H1 (cell line): ENCODE measurements around the gene PRR19. TPM values are rescaled to one million over a fixed set of nuclear protein-coding genes. Genes with fewer than 3 reads are reported as not detected.

ENCODE experiments used
- EZH2 ChIP-seq: fragments of 200-600 bp; sonication (generic); IDR thresholded peaks from 2 replicates; pipeline ENCODE4 v1.7.1; 2012; ENCODE audit warnings: low read depth, mild to moderate bottlenecking, moderate library complexity, low read length, inconsistent platforms; ENCODE audit not compliant: severe bottlenecking
- FOSL1 ChIP-seq: IDR thresholded peaks from 2 replicates; pipeline ENCODE4 v1.6.1; 2011; ENCODE audit warnings: mild to moderate bottlenecking, low read depth, low read length, moderate library complexity; ENCODE audit not compliant: insufficient read depth
- JUN ChIP-seq: IDR thresholded peaks from 2 replicates; pipeline ENCODE4 v1.6.1; 2011; ENCODE audit warnings: low read depth, mild to moderate bottlenecking, improper control_type of control experiment, low read length
- KDM4A ChIP-seq: IDR thresholded peaks from one replicate; pipeline ENCODE4 v1.7.1; 2012; ENCODE audit warnings: low read depth, mild to moderate bottlenecking, moderate library complexity, low read length, inconsistent platforms; ENCODE audit not compliant: severe bottlenecking
- NANOG ChIP-seq: IDR thresholded peaks from 2 replicates; pipeline ENCODE4 v1.6.1; 2011; ENCODE audit warnings: low read length, low read depth, mild to moderate bottlenecking, inconsistent platforms; ENCODE audit not compliant: insufficient read depth, poor library complexity, severe bottlenecking
- RBBP5 ChIP-seq: IDR thresholded peaks from 2 replicates; pipeline ENCODE4 v1.7.1; 2012; ENCODE audit warnings: low read depth, mild to moderate bottlenecking, inconsistent platforms, low read length, moderate library complexity, borderline replicate concordance
- RFX5 ChIP-seq: IDR thresholded peaks from 2 replicates; pipeline ENCODE4 v1.6.1; 2011; ENCODE audit warnings: low read depth, low read length, improper control_type of control experiment, borderline replicate concordance
- SIX5 ChIP-seq: IDR thresholded peaks from 2 replicates; pipeline ENCODE4 v1.6.1; 2011; ENCODE audit warnings: mild to moderate bottlenecking, low read depth, low read length
- TAF7 ChIP-seq: optimal IDR thresholded peaks from 2 replicates; pipeline ENCODE3; 2011; ENCODE audit warnings: low read depth, mild to moderate bottlenecking, inconsistent platforms, low read length, moderate library complexity, borderline replicate concordance
- polyA plus RNA-seq, 7 experiments: library from polyadenylated mRNA; depleted of rRNA in 3 of 7; stranded (reverse) in 5 of 7; unstranded in 2 of 7; fragments of >200 nt in 5 of 7; fragments of 200-250 nt in 2 of 7; gene quantifications; 1 replicate in 5 of 7; 2 replicates in 1 of 7; 4 replicates in 1 of 7; pipeline versions ENCODE4 v1.2.1 to v1.2.3, GENCODE V29; 2011 to 2013; ENCODE audit warnings: missing spikeins in 2 of 7, mixed read lengths in 2 of 7
- total RNA-seq: library from RNA; stranded (reverse); fragmentation: NEBNext Ultra II Directional; extraction: Animal tissue kit (Norgen Biotek cat#: 25700); gene quantifications from 2 replicates; pipeline ENCODE4 v1.2.1, GENCODE V29; 2021
- TF ChIP-seq, protein P1 (sequence below): fragments of 300-600 bp; sonication (generic); IDR thresholded peaks from 2 replicates; pipeline ENCODE4 v1.7.1; 2012; ENCODE audit warnings: low read length, moderate library complexity, mild to moderate bottlenecking, inconsistent platforms; ENCODE audit not compliant: insufficient replicate concordance
- TF ChIP-seq, protein P2 (sequence below): IDR thresholded peaks from 2 replicates; pipeline ENCODE4 v1.6.1; 2011; ENCODE audit warnings: low read depth, mild to moderate bottlenecking, low read length; ENCODE audit not compliant: insufficient read depth

PRR19 gene
- total and polyA plus RNA-seq, 2 of the 8 experiments (the other 6 are each of a cell fraction or from before 2014, with no cell fraction given) = 7.2 to 7.5 TPM

DNA sequence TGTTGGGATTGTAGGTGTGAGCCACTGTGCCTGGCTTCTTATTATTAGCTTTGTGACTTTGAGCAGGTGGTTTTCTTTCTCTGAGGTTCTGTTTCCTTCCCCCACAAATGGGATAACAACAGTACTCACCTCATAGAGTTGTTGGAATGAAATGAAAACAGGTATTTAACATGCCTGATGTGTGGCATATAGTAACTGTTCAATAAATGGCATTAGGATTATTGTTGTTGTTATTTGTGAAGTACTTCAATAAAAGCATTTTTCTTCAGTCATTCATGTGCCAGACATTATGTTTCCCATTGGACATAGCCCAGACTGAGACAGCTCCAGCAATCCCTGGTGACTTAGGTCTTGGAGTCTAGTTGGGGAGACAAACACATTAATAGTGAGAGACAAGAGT is 25.0 kb downstream of the PRR19 start (continued):
- TF ChIP-seq, protein P1, sequence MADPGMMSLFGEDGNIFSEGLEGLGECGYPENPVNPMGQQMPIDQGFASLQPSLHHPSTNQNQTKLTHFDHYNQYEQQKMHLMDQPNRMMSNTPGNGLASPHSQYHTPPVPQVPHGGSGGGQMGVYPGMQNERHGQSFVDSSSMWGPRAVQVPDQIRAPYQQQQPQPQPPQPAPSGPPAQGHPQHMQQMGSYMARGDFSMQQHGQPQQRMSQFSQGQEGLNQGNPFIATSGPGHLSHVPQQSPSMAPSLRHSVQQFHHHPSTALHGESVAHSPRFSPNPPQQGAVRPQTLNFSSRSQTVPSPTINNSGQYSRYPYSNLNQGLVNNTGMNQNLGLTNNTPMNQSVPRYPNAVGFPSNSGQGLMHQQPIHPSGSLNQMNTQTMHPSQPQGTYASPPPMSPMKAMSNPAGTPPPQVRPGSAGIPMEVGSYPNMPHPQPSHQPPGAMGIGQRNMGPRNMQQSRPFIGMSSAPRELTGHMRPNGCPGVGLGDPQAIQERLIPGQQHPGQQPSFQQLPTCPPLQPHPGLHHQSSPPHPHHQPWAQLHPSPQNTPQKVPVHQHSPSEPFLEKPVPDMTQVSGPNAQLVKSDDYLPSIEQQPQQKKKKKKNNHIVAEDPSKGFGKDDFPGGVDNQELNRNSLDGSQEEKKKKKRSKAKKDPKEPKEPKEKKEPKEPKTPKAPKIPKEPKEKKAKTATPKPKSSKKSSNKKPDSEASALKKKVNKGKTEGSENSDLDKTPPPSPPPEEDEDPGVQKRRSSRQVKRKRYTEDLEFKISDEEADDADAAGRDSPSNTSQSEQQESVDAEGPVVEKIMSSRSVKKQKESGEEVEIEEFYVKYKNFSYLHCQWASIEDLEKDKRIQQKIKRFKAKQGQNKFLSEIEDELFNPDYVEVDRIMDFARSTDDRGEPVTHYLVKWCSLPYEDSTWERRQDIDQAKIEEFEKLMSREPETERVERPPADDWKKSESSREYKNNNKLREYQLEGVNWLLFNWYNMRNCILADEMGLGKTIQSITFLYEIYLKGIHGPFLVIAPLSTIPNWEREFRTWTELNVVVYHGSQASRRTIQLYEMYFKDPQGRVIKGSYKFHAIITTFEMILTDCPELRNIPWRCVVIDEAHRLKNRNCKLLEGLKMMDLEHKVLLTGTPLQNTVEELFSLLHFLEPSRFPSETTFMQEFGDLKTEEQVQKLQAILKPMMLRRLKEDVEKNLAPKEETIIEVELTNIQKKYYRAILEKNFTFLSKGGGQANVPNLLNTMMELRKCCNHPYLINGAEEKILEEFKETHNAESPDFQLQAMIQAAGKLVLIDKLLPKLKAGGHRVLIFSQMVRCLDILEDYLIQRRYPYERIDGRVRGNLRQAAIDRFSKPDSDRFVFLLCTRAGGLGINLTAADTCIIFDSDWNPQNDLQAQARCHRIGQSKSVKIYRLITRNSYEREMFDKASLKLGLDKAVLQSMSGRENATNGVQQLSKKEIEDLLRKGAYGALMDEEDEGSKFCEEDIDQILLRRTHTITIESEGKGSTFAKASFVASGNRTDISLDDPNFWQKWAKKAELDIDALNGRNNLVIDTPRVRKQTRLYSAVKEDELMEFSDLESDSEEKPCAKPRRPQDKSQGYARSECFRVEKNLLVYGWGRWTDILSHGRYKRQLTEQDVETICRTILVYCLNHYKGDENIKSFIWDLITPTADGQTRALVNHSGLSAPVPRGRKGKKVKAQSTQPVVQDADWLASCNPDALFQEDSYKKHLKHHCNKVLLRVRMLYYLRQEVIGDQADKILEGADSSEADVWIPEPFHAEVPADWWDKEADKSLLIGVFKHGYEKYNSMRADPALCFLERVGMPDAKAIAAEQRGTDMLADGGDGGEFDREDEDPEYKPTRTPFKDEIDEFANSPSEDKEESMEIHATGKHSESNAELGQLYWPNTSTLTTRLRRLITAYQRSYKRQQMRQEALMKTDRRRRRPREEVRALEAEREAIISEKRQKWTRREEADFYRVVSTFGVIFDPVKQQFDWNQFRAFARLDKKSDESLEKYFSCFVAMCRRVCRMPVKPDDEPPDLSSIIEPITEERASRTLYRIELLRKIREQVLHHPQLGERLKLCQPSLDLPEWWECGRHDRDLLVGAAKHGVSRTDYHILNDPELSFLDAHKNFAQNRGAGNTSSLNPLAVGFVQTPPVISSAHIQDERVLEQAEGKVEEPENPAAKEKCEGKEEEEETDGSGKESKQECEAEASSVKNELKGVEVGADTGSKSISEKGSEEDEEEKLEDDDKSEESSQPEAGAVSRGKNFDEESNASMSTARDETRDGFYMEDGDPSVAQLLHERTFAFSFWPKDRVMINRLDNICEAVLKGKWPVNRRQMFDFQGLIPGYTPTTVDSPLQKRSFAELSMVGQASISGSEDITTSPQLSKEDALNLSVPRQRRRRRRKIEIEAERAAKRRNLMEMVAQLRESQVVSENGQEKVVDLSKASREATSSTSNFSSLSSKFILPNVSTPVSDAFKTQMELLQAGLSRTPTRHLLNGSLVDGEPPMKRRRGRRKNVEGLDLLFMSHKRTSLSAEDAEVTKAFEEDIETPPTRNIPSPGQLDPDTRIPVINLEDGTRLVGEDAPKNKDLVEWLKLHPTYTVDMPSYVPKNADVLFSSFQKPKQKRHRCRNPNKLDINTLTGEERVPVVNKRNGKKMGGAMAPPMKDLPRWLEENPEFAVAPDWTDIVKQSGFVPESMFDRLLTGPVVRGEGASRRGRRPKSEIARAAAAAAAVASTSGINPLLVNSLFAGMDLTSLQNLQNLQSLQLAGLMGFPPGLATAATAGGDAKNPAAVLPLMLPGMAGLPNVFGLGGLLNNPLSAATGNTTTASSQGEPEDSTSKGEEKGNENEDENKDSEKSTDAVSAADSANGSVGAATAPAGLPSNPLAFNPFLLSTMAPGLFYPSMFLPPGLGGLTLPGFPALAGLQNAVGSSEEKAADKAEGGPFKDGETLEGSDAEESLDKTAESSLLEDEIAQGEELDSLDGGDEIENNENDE = no peak
- no peak for TF ChIP-seq KDM4A
- no peak for TF ChIP-seq RBBP5
- TF ChIP-seq, protein P2, sequence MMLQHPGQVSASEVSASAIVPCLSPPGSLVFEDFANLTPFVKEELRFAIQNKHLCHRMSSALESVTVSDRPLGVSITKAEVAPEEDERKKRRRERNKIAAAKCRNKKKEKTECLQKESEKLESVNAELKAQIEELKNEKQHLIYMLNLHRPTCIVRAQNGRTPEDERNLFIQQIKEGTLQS = no peak
- TF ChIP-seq RFX5 = no peak
- no peak for TF ChIP-seq SIX5
- no peak for TF ChIP-seq TAF7
- no peak for TF ChIP-seq EZH2
- TF ChIP-seq NANOG = no peak
- no peak for TF ChIP-seq JUN
- no peak for TF ChIP-seq FOSL1
